Smooth muscle cell (in vitro differentiated cells): ENCODE measurements around the gene KIF17. TPM values are rescaled to one million over a fixed set of nuclear protein-coding genes. Genes with fewer than 3 reads are reported as not detected.

Source experiments
- DNase-seq: peaks from one replicate; lab custom pipeline; 2025; ENCODE audit not compliant: unreplicated experiment; lab: John Stamatoyannopoulos, UW
- H2AFZ ChIP-seq: fragments of 200-600 bp; sonication (generic); 2 replicates; pipeline ENCODE4 v1.6.0; 2016; ENCODE audit warnings: antibody characterized with exemption, low read depth, mild to moderate bottlenecking
- H3F3A ChIP-seq: fragments of 200-600 bp; sonication (generic); 2 replicates; pipeline ENCODE4 v1.6.0; 2017; ENCODE audit warnings: antibody characterized with exemption, low read depth
- H3K27ac ChIP-seq: fragments of 200-600 bp; sonication (generic); 2 replicates; pipeline ENCODE4 v1.5.1; 2016; ENCODE audit warnings: low read depth, mild to moderate bottlenecking
- H3K27me3 ChIP-seq: fragments of 200-600 bp; sonication (generic); 2 replicates; pipeline ENCODE4 v1.6.1; 2016; ENCODE audit warnings: low read depth, mild to moderate bottlenecking
- H3K36me3 ChIP-seq: fragments of 200-600 bp; sonication (generic); 2 replicates; pipeline ENCODE4 v1.5.1; 2016; ENCODE audit warnings: low read depth
- H3K4me1 ChIP-seq: fragments of 200-600 bp; sonication (generic); 2 replicates; pipeline ENCODE4 v1.5.1; 2016; ENCODE audit warnings: low read depth
- H3K4me2 ChIP-seq: fragments of 200-600 bp; sonication (generic); 2 replicates; pipeline ENCODE4 v1.6.0; 2016; ENCODE audit warnings: mild to moderate bottlenecking
- H3K4me3 ChIP-seq: fragments of 200-600 bp; sonication (generic); 2 replicates; pipeline ENCODE4 v1.5.1; 2016; ENCODE audit warnings: mild to moderate bottlenecking
- H3K79me2 ChIP-seq: fragments of 200-600 bp; sonication (generic); 2 replicates; pipeline ENCODE4 v1.6.0; 2016; ENCODE audit warnings: low read depth, mild to moderate bottlenecking
- H3K9ac ChIP-seq: fragments of 200-600 bp; sonication (generic); 2 replicates; pipeline ENCODE4 v1.6.0; 2016; ENCODE audit warnings: low read depth
- H3K9me3 ChIP-seq: fragments of 200-600 bp; sonication (generic); replicated peaks from 2 replicates; pipeline ENCODE4 v1.5.1; 2016; ENCODE audit warnings: low read depth
- H4K20me1 ChIP-seq: fragments of 200-600 bp; sonication (generic); 2 replicates; pipeline ENCODE4 v1.6.0; 2016; ENCODE audit warnings: low read depth
- WGBS: methylation state at CpG from one replicate; pipeline ENCODE4 v1.1.7; 2016; ENCODE audit warnings: low lambda C conversion rate; 5-methylcytosine and 5-hydroxymethylcytosine counted together
- polyA plus RNA-seq: library from polyadenylated mRNA; unstranded; fragments of >200 nt; fragmentation: Nextera tagmentation; extraction: Ambion mirVana; gene quantifications from 2 replicates; pipeline ENCODE4 v1.2.1, GENCODE V29; 2016
- total RNA-seq: library from RNA; depleted of rRNA; stranded (reverse); fragments of >200 nt; gene quantifications from 2 replicates; pipeline ENCODE4 v1.2.3, GENCODE V29; 2014
- TF ChIP-seq, protein P1 (sequence below): fragments of 200-600 bp; sonication (generic); IDR thresholded peaks from 2 replicates; pipeline ENCODE4 v1.5.1; 2017; ENCODE audit warnings: borderline replicate concordance, mild to moderate bottlenecking, antibody characterized with exemption; ENCODE audit not compliant: insufficient read depth, poor library complexity, severe bottlenecking

KIF17 gene
- total and polyA plus RNA-seq, 2 experiments from 2014 or later = 0.13 to 2.2 TPM

GRCh38 chr1:20726118-20726911 is 8.5 kb upstream of the KIF17 start:
- Histone ChIP-seq H3K27ac (no peak overlapping the region), H4K20me1 (no peaks in the 10 kb centered on the region), H3K4me3 (no peak overlapping the region), H2AFZ (no peak overlapping the region), H3K4me2 (no peak overlapping the region), H3K79me2 (no peaks in the 10 kb centered on the region), H3K27me3 (peaks cover 27% of the 10 kb centered on the region), H3K9ac (no peak overlapping the region), H3K9me3 (no peaks in the 10 kb centered on the region), H3K36me3 (no peaks in the 10 kb centered on the region), H3F3A (no peaks in the 10 kb centered on the region), H3K4me1 (no peaks in the 10 kb centered on the region)
- TF ChIP-seq, protein P1, sequence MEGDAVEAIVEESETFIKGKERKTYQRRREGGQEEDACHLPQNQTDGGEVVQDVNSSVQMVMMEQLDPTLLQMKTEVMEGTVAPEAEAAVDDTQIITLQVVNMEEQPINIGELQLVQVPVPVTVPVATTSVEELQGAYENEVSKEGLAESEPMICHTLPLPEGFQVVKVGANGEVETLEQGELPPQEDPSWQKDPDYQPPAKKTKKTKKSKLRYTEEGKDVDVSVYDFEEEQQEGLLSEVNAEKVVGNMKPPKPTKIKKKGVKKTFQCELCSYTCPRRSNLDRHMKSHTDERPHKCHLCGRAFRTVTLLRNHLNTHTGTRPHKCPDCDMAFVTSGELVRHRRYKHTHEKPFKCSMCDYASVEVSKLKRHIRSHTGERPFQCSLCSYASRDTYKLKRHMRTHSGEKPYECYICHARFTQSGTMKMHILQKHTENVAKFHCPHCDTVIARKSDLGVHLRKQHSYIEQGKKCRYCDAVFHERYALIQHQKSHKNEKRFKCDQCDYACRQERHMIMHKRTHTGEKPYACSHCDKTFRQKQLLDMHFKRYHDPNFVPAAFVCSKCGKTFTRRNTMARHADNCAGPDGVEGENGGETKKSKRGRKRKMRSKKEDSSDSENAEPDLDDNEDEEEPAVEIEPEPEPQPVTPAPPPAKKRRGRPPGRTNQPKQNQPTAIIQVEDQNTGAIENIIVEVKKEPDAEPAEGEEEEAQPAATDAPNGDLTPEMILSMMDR = no peak
- WGBS = 93% methylated on average over 24 of the region's 25 CpGs
- DNase-seq = no peak

DNA sequence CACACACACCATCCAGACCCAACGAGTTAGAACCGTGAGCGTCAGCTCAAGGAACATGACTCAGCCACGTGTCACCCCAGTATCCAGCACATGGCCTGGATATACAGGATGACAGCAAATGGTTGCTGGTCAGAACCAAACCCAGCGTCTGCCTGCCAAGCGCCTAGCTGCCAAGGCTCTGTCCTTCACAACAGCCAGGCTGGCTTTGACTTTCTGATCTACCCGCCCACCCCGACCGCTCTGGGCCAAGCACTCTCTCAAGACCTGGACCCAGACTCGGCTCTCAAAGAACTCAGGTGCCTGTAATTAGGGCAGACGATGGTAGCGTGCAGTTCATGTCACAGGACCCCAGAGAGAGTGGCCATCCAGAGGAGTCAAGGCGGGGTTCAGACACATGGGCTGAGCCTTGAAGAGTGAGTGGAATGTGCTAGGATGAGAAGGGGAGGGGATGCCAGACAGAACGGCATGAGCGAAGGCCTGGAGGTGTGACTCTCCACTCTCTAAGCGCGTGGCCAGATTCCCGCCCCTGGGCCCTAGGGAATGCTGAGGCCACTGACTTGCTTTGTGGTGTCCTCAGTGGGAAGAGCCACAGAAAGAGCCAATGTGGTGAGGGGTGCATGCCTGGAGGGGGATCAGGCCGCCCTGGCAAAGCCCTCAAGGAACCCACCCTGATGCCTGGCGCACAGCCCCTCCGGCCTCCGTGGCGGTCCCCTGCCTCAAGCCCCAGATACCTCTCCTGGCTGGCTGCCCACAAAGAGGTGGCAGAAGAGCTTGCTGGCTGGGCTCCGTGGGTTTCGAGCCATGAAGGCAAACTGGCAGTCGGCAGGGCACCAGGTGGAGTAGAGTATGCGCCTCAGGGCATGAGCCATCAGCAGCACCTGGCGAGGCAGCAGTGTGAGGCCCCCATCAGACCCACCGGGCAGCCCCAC is 7.6 kb upstream of the KIF17 start:
- no peak overlapping the region for H2AFZ ChIP-seq
- no peaks in the 10 kb centered on the region for H3K9me3 ChIP-seq
- H3K27me3 ChIP-seq = peaks cover 18% of the 10 kb centered on the region
- no peak overlapping the region for H3K4me3 ChIP-seq
- 78% methylated on average over 29 of the region's 29 CpGs for WGBS
- no peaks in the 10 kb centered on the region for H3F3A ChIP-seq
- H3K4me1 ChIP-seq = no peaks in the 10 kb centered on the region
- H3K4me2 ChIP-seq = no peak overlapping the region
- H3K9ac ChIP-seq = no peak overlapping the region
- TF ChIP-seq, protein P1 = no peak
- no peaks in the 10 kb centered on the region for H3K79me2 ChIP-seq
- H3K36me3 ChIP-seq = no peaks in the 10 kb centered on the region
- no peak for DNase-seq
- H4K20me1 ChIP-seq = no peaks in the 10 kb centered on the region
- no peak overlapping the region for H3K27ac ChIP-seq

GRCh38 chr1:20724364-20725188 is 6.8 kb upstream of the KIF17 start:
- Histone ChIP-seq H3K27me3 (peaks cover 10% of the 10 kb centered on the region), H3K9me3 (no peaks in the 10 kb centered on the region), H3K36me3 (no peaks in the 10 kb centered on the region), H3K4me2 (no peak overlapping the region), H2AFZ (no peak overlapping the region), H3K9ac (no peak overlapping the region), H3K4me1 (no peaks in the 10 kb centered on the region), H3F3A (no peaks in the 10 kb centered on the region), H3K27ac (no peak overlapping the region), H4K20me1 (no peaks in the 10 kb centered on the region), H3K4me3 (no peak overlapping the region), H3K79me2 (no peaks in the 10 kb centered on the region)
- no peak for DNase-seq
- 88% methylated on average over 16 of the region's 17 CpGs for WGBS
- TF ChIP-seq, protein P1 = no peak
